Measurements from ENCODE around the gene RXFP3.

DNA sequence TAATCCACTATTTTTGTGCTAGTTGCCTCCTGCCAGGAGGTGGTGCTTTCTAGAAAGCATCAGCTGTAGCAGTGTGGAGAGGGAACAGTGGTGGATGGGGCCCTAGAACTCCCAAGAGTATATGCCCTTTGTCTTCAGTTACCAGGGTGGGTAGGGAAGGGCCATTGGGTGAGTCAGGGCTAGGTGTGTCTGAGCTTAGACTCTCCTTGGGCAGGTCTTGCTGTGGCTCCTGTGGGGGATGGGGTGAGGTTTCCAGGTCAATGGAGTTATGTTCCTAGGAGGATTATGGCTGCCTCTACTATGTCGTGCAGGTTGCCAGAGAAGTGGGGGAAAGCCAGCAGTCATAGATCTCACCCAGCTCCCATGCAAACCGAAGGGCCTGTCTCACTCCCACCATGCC, 33.1 kb upstream of the RXFP3 start:
- TF ChIP-seq, protein P1, sequence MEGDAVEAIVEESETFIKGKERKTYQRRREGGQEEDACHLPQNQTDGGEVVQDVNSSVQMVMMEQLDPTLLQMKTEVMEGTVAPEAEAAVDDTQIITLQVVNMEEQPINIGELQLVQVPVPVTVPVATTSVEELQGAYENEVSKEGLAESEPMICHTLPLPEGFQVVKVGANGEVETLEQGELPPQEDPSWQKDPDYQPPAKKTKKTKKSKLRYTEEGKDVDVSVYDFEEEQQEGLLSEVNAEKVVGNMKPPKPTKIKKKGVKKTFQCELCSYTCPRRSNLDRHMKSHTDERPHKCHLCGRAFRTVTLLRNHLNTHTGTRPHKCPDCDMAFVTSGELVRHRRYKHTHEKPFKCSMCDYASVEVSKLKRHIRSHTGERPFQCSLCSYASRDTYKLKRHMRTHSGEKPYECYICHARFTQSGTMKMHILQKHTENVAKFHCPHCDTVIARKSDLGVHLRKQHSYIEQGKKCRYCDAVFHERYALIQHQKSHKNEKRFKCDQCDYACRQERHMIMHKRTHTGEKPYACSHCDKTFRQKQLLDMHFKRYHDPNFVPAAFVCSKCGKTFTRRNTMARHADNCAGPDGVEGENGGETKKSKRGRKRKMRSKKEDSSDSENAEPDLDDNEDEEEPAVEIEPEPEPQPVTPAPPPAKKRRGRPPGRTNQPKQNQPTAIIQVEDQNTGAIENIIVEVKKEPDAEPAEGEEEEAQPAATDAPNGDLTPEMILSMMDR (IDR thresholded peaks at IDR 0.05; ENCODE audit: insufficient read depth, low read depth, low read length), result no peak
- TF ChIP-seq EZH2 (IDR thresholded peaks at IDR 0.05; ENCODE audit: insufficient read depth, low read length), result no peak

Measured in astrocyte (in vitro differentiated cells and primary cell).